Left ventricle myocardium inferior (tissue), 1 donor: ENCODE measurements around the gene PLEKHM1. TPM values are rescaled to one million over a fixed set of nuclear protein-coding genes. Genes with fewer than 3 reads are reported as not detected.
"Not testable (repeated sequence)": the region's sequence is repeated elsewhere in the genome, so short reads cannot be mapped to it uniquely, and the experiment has no call there.

Experiments used
- DNase-seq: peaks from one replicate; pipeline ENCODE4 v3.0.0-alpha.2; 2020
- H3K27ac ChIP-seq: fragments of 200-600 bp; replicated peaks from 2 replicates; pipeline ENCODE4 v1.8.0; 2021
- H3K27me3 ChIP-seq: fragments of 200-600 bp; 2 replicates; pipeline ENCODE4 v1.8.0; 2021; ENCODE audit warnings: low read depth
- H3K36me3 ChIP-seq: fragments of 200-600 bp; 2 replicates; pipeline ENCODE4 v1.8.0; 2021
- H3K4me1 ChIP-seq: fragments of 200-600 bp; 2 replicates; pipeline ENCODE4 v1.8.0; 2021
- H3K4me3 ChIP-seq: fragments of 200-600 bp; 2 replicates; pipeline ENCODE4 v1.8.0; 2021; ENCODE audit warnings: mild to moderate bottlenecking, moderate library complexity
- H3K9me3 ChIP-seq: fragments of 200-600 bp; replicated peaks from 2 replicates; pipeline ENCODE4 v1.8.0; 2021
- intact Hi-C: fragments of 100-400 bp; cut with micrococcal nuclease; formaldehyde crosslinking; loops from one replicate; pipeline ENCODE4 v1.11.0; 2022
- total RNA-seq: library from RNA; stranded (reverse); fragmentation: NEBNext Ultra II Directional; extraction: Animal tissue kit (Norgen Biotek cat#: 25700); gene quantifications from one replicate; pipeline ENCODE4 v1.2.1, GENCODE V29; 2021
- TF ChIP-seq, protein P1 (sequence below): fragments of 200-600 bp; IDR thresholded peaks from 2 replicates; pipeline ENCODE4 v1.8.0; 2021; ENCODE audit warnings: antibody characterized with exemption, mild to moderate bottlenecking, borderline replicate concordance
- donor health status: DM: no; HTN: yes; CAD: no; lungs with severe emphysema.

The PLEKHM1 gene
- total RNA-seq, 1 donor from 2014 or later: 27.3 TPM

DNA sequence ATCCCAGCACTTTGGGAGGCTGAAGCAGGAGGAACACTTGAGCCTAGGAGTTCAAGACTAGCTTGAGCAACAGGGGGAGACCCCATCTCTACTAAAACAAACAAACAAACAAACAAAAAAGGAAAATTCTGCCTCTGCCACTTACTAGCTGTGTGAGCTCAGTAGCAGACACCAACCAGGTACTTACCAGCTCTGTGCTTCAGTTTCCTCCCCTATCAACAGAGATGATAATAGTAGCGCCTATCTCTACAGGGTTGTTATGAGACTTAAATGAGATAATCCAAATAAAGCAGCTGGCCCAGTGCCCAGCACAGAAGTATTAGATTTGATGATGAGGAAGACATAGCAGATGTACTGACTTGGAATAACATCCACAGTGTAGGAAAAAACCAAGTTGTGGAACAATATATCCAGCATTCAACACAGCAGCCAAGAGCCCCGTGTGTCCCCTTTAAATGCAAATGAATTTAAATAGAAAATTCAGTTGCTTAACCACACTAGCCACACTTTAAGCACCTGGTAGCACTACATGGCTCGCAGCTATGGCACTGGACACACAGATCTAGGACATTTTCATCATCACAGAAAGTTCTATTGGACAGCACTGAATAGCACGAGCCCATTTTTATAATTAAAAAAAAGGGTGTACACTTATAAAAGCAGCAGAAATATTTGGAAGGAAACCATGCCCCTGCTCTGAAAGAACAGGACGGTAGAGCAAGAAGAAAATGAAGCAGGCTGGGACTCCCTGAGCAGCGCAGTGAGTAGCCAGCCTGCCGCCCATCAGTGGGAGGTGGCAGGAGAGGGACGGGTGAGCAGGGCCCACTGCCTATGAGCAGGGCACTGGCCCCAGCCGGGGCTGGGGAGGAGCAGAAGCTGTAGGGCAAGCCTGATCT, 37.9 kb downstream of the PLEKHM1 start:
- intact Hi-C loops, H3K27me3 ChIP-seq: not testable (repeated sequence)
- H3K36me3 ChIP-seq: peaks cover 43% of the 10 kb centered on the region

DNA sequence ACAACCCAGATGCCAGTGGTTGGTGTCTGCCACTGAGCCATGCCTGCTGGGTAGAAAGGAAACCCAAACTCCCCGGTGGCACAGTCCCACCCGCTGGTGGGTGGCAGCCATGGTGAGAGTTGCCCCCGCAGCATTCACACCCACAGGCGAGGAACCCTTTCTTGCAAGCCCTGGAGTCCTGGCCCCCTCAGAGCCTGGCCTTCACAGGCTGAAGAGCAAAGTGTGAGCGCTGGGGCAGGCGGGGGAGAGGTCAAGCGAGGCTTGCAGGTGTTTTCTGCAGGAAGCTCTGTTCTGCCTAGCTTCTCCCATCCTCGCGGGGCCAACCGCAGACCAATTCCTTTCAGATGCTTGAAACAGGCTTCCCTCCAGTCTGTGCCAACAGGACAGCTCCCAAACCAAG, 38.9 kb downstream of the PLEKHM1 start:
- H3K27me3 ChIP-seq, intact Hi-C loops: not testable (repeated sequence)
- H3K36me3 ChIP-seq: peaks cover 43% of the 10 kb centered on the region

More for the DNA sequence above, 37.9 kb downstream of the PLEKHM1 start:
- not testable (repeated sequence) for H3K27ac ChIP-seq, H3K4me3 ChIP-seq, H3K9me3 ChIP-seq, H3K4me1 ChIP-seq, DNase-seq

DNA sequence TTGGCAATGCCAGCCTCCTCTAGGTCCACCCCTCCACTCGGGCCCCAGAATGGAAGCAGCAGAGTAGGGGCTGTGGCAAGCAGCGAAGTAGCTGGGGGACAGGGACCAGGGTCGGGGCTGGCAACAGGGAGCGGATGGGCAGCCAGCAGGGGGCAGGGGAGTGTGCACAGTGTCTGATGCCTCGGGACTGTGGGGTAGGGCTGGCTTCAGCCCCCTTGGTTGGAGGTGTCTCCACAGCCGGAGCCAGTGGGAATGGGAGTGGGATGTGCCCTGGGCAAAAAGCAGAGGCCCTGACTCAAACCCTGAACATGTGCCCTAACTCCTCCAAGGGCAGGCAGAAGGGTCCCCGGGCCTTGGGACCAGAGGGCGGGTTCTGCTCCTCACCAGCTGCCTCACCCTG, 39.4 kb downstream of the PLEKHM1 start:
- Histone ChIP-seq H3K36me3 (peaks cover 38% of the 10 kb centered on the region), H3K27me3 (no peaks in the 10 kb centered on the region), H3K9me3 (no peaks in the 10 kb centered on the region), H3K4me3 (no peak overlapping the region), H3K4me1 (peaks cover 23% of the 10 kb centered on the region), H3K27ac (no peak overlapping the region)
- TF ChIP-seq, protein P1, sequence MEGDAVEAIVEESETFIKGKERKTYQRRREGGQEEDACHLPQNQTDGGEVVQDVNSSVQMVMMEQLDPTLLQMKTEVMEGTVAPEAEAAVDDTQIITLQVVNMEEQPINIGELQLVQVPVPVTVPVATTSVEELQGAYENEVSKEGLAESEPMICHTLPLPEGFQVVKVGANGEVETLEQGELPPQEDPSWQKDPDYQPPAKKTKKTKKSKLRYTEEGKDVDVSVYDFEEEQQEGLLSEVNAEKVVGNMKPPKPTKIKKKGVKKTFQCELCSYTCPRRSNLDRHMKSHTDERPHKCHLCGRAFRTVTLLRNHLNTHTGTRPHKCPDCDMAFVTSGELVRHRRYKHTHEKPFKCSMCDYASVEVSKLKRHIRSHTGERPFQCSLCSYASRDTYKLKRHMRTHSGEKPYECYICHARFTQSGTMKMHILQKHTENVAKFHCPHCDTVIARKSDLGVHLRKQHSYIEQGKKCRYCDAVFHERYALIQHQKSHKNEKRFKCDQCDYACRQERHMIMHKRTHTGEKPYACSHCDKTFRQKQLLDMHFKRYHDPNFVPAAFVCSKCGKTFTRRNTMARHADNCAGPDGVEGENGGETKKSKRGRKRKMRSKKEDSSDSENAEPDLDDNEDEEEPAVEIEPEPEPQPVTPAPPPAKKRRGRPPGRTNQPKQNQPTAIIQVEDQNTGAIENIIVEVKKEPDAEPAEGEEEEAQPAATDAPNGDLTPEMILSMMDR: no peak
- DNase-seq: no peak
- intact Hi-C loops: no loop called here

More for the DNA sequence above, 38.9 kb downstream of the PLEKHM1 start:
- H3K27ac ChIP-seq, H3K4me3 ChIP-seq, DNase-seq, H3K9me3 ChIP-seq: not testable (repeated sequence)
- H3K4me1 ChIP-seq: peaks cover 17% of the 10 kb centered on the region

DNA sequence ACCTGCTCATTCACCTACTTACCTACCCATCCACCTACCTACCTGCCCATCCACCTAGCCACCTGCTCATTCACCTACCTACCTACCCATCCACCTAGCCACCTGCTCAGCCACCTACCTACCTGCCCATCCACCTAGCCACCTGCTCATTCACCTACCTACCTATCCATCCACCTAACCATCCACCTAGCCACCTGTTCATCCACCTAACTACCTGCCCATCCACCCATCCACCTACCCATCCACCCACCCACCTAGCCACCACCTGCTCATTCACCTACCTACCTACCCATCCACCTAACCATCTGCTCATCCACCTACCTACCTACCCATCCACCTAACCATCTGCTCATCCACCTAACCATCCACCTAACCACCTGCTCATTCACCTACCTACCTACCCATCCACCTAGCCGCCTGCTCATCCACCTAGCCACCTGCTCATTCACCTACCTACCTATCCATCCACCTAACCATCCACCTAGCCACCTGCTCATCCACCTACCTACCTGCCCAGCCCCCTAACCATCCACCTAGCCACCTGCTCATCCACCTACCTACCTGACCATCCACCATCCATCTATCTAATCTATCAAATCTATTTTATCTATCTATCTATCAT, 40.7 kb downstream of the PLEKHM1 start:
- Histone ChIP-seq H3K4me1 (peaks cover 35% of the 10 kb centered on the region), H3K36me3 (peaks cover 41% of the 10 kb centered on the region)
- H3K9me3 ChIP-seq, DNase-seq, intact Hi-C loops, H3K27me3 ChIP-seq, H3K4me3 ChIP-seq, H3K27ac ChIP-seq: not testable (repeated sequence)

DNA sequence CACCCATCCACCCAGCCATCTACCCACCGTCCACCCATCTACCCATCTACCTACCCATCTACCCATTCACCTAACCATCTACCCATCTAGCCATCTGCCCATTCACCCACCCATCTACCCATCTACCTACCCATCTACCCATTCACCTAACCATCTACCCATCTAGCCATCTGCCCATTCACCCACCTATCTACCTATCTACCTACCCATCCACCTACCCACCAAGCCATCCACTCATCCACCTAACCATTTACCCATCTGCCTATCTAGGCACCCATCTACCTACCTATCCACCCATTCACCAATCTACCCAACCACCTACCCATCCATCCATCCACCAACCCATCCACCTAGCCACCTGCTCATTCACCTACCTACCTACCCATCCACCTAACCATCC, 41.3 kb downstream of the PLEKHM1 start:
- H3K4me1 ChIP-seq: peaks cover 35% of the 10 kb centered on the region
- peaks cover 37% of the 10 kb centered on the region for H3K36me3 ChIP-seq
- H3K4me3 ChIP-seq, intact Hi-C loops, H3K27ac ChIP-seq, H3K27me3 ChIP-seq, H3K9me3 ChIP-seq, DNase-seq: not testable (repeated sequence)

DNA sequence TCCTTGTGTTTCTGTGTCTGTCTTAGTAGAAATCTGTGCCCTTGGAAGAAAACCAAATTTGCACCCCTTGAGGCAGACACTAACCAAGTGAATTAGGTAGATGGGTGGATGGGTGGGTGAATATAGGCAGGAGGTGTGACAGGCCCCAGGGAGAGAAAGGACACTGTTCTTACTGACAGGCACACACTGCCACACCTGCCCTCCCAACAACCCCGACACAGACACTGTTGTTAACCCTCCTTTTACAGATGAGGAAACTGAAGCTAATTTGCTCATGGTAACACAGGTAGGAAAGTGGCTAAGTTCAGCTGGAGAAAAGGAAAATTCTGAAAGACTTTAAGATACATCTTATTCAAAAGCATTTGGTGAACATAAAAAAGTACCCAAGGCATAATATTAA, 42.0 kb downstream of the PLEKHM1 start:
- Histone ChIP-seq H3K36me3 (peaks cover 31% of the 10 kb centered on the region), H3K27ac (peak overlapping the region; percentile 77), H3K4me1 (peaks cover 35% of the 10 kb centered on the region)
- DNase-seq, H3K9me3 ChIP-seq, intact Hi-C loops, H3K27me3 ChIP-seq, H3K4me3 ChIP-seq: not testable (repeated sequence)

DNA sequence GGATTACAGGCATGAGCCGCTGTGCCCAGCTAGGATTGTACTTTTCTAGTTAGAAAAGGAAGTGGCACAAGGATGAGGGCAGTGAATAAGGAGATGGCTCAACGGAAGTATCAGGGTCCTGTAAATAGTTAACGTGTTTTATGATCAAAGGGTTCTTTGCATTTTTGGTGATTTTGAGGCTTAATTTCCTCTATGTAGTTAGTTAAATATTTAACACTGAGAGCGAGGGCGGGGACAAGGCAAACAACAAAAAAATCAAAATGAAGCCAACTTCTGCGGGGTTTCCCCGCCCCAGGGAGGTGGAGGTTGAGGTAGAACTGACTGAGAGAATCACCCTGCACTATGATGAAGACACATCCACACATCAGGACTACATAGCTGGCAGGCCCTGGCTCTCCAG, 42.5 kb downstream of the PLEKHM1 start:
- Histone ChIP-seq H3K27ac (peak overlapping the region; percentile 77), H3K4me1 (peaks cover 35% of the 10 kb centered on the region), H3K36me3 (peaks cover 31% of the 10 kb centered on the region)
- intact Hi-C loops, DNase-seq, H3K4me3 ChIP-seq, H3K9me3 ChIP-seq, H3K27me3 ChIP-seq: not testable (repeated sequence)

DNA sequence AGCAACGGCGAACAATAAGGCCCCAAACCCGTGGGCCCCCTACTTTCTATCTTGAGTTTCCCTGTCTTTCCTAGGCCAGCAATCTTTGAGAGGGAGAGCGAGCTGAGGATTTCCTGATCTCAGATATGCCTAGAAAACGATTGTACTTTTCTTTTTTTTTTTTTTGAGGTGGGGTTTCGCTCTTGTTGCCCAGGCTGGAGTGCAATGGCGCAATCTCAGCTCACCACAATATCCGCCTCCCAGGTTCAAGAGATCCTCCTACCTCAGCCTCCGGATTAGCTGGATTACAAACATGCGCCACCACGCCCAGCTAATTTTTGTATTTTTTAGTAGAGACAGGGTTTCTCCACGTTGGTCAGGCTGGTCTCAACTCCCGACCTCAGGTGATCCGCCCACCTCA, 42.9 kb downstream of the PLEKHM1 start:
- H3K9me3 ChIP-seq, H3K27me3 ChIP-seq, intact Hi-C loops, H3K4me3 ChIP-seq, DNase-seq: not testable (repeated sequence)
- peaks cover 35% of the 10 kb centered on the region for H3K4me1 ChIP-seq
- H3K36me3 ChIP-seq: peaks cover 28% of the 10 kb centered on the region
- H3K27ac ChIP-seq: peak overlapping the region; percentile 77

DNA sequence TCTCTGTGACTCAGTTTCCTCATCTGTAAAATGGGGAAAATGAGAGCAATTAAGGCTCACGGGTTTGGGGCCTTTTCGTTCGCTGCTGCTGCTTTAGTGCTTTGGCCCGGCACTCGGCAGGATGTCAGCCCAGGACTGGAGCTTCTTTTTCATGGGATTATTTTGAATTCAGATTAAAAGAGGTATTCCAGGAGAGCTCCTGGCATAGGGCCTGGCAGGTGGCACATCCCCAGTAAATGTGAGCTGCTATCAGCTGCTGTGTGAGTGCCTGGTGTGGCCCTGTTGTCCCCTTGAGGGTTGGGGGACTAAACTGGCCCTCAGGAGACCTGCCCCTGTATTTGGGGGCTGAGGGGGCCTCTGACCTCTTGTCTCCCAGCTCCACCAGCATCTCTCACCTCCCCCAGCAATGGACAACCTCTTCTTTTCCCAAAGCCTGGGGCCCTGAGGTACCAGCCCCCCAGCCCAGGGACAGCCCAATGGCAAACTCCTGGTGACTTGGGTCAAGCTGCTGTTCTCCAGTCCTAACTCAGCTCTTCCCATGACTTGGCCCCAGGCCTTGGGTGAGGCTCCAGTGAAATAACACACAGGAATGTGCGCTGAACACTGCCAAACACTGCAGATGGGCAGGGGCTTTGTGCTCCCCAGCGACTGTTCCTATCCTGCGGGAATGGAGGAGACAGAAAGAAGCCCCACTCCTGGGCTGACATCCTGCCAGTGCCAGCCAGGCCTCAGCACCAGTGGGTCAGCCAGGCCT, 43.5 kb downstream of the PLEKHM1 start:
- H3K27me3 ChIP-seq, DNase-seq, H3K4me3 ChIP-seq, intact Hi-C loops, H3K9me3 ChIP-seq: not testable (repeated sequence)
- Histone ChIP-seq H3K4me1 (peaks cover 35% of the 10 kb centered on the region), H3K36me3 (peaks cover 25% of the 10 kb centered on the region), H3K27ac (peak overlapping the region; percentile 77)

DNA sequence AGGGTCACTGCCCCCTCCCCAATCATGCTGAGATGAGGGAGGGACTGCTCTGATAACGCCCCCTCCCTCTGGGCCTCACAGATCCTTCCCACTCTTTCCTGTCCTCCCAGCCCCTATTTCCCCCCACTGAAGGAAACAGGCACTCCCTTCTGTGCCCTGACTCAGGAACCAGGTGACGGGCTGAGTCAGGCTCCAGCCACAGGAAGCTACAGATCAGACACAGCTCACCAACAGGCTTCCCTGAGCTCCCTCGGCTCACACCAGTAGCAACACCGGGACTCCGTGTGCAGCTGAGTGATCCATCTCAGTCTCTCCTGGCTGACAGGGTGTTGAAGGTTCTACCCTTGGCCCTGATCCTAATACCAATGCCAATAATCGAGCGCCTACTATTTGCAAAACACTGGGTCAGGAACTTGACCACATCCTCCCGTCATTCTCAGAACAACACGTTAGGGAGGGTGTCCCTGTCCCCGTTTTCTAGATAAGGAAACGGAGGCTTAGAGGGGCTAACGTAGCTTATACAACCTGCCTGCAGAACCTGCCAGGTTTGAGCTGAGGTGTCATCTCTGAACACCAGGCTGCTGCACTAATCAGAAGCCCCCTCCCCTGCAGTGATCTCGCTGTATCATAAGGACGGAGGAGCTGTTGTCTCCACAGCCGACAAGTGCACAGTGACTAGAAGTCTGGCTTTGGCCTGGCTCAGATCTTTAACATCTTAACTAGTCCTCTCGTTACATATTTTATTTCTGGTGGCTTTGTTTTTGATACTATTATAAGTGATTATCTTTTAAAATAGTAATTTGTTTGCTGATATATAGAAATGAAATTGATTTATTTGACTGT, 44.4 kb downstream of the PLEKHM1 start:
- Histone ChIP-seq H3K4me1 (peaks cover 35% of the 10 kb centered on the region), H3K27ac (peak overlapping the region; percentile 77), H3K36me3 (peaks cover 23% of the 10 kb centered on the region), H3K4me3 (peak overlapping the region; percentile 11)
- H3K27me3 ChIP-seq, H3K9me3 ChIP-seq, intact Hi-C loops, DNase-seq: not testable (repeated sequence)

DNA sequence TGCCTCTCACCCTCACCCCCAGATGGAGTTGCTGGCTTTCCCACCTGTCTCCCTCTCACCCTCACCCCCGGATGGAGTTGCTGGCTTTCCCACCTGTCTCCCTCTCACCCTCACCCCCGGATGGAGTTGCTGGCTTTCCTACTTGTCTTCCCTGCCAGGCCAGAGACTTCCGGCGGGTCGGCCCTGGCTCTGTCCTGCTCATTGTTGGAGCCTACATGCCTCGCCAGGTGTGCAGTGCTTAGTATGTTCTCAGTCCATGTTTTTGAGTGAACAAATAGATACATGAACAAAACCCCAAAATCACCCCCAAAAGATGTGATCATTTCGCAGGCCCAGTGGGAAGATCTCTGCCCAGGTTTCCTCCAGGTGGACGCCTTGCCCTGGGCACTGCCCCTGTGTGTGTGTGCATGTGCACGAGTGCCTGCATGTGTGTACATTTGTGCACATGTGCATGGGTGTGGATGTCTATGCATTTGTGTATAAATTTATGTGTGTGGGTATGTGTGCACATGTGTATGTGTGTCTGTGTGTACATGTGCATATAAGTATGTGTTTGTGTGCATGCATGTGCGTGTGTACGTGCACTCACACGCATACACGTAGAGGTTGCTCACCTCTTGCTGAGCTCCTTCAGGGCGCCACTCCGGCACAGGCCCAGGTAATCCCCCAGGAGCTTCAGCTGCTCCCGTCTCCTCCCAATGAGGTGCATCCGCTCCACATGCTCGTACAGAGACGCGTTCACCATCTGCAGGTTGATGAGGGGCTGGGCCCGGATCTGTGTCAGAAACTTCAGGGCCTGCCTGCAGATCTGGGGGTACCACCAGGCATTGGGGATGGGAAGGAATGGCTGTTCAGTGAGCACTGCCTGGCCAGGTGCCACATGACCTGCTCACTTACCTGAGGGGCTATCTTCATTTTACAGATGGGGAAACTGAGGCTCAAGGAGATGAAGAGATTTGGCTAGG, 45.4 kb downstream of the PLEKHM1 start:
- H3K27me3 ChIP-seq, intact Hi-C loops, DNase-seq, H3K4me3 ChIP-seq, H3K9me3 ChIP-seq: not testable (repeated sequence)
- Histone ChIP-seq H3K36me3 (peaks cover 22% of the 10 kb centered on the region), H3K27ac (peak overlapping the region; percentile 77), H3K4me1 (peaks cover 38% of the 10 kb centered on the region)
